H1 (cell line): ENCODE data around the gene MDK. TPM values are rescaled to one million over a fixed set of nuclear protein-coding genes. Genes with fewer than 3 reads are reported as not detected.

Source experiments
- CTCF ChIA-PET: fragments of 300-600 bp; sonication (Branson Sonifier 250); formaldehyde crosslinking; loops from one replicate; lab custom pipeline; 2021; ENCODE audit not compliant: partially characterized antibody; lab: Charles Lee
- POLR2A ChIA-PET: fragments of 300-600 bp; sonication (Branson Sonifier 250); formaldehyde crosslinking; loops from one replicate; lab custom pipeline; 2021; ENCODE audit warnings: inconsistent platforms; ENCODE audit not compliant: partially characterized antibody; lab: Charles Lee
- DNase-seq, 2 experiments: peaks; one replicate each; pipeline versions ENCODE4 v3.0.0 to v3.0.0-alpha.2; 2010 to 2022; ENCODE audit warnings: low spot score in 2 of 2, low read depth in 1 of 2, mixed read lengths in 1 of 2
- FAIRE-seq: peaks from 2 replicates; lab custom pipeline; 2011; peaks lifted over from hg19 to GRCh38; lab: Jason Lieb, UNC
- H2AFZ ChIP-seq: 2 replicates; pipeline ENCODE4 v1.8.1; 2012; ENCODE audit warnings: low read length, inconsistent platforms
- H2AK5ac ChIP-seq: 2 replicates; pipeline ENCODE4 v1.6.1; 2013; ENCODE audit warnings: low read depth, low read length
- H2BK120ac ChIP-seq: replicated peaks from 2 replicates; pipeline ENCODE3; 2013; ENCODE audit warnings: low read depth, low read length, inconsistent platforms
- H2BK12ac ChIP-seq: 2 replicates; pipeline ENCODE4 v1.6.1; 2013; ENCODE audit warnings: low read depth, low read length
- H2BK15ac ChIP-seq: 2 replicates; pipeline ENCODE4 v1.6.1; 2013; ENCODE audit warnings: low read length
- H2BK20ac ChIP-seq: 2 replicates; pipeline ENCODE4 v1.6.1; 2013; ENCODE audit warnings: low read length
- H2BK5ac ChIP-seq: 2 replicates; pipeline ENCODE4 v1.6.1; 2013; ENCODE audit warnings: low read depth, low read length
- H3K14ac ChIP-seq: 2 replicates; pipeline ENCODE4 v1.6.1; 2013; ENCODE audit warnings: inconsistent platforms; ENCODE audit not compliant: insufficient read length
- H3K18ac ChIP-seq: 2 replicates; pipeline ENCODE4 v1.6.1; 2013; ENCODE audit warnings: low read length; ENCODE audit errors: extremely low read depth
- H3K23ac ChIP-seq: 2 replicates; pipeline ENCODE4 v1.6.1; 2013; ENCODE audit warnings: inconsistent platforms; ENCODE audit not compliant: insufficient read length
- H3K23me2 ChIP-seq: 2 replicates; pipeline ENCODE4 v1.6.1; 2013; ENCODE audit warnings: low read depth, low read length
- H3K27ac ChIP-seq: 2 replicates; pipeline ENCODE4 v1.6.1; 2011; ENCODE audit warnings: low read depth, low read length, inconsistent platforms
- H3K27me3 ChIP-seq, 4 experiments: replicated peaks in 1 of 4; 1 replicate in 1 of 4; 2 replicates in 3 of 4; pipeline versions ENCODE4 v1.6.1 to v1.8.1; 2011 to 2013; ENCODE audit warnings: low read length in 3 of 4, mild to moderate bottlenecking in 3 of 4, inconsistent platforms in 2 of 4, mixed read lengths in 2 of 4, moderate library complexity in 1 of 4; ENCODE audit not compliant: control insufficient read depth in 3 of 4, insufficient read depth in 3 of 4; ENCODE audit errors: extremely low read depth in 1 of 4
- H3K36me3 ChIP-seq, 4 experiments: 2 replicates each; pipeline versions ENCODE4 v1.6.1 to v1.8.1; 2011 to 2013; ENCODE audit warnings: mild to moderate bottlenecking in 4 of 4, low read length in 3 of 4, moderate library complexity in 2 of 4, control low read depth in 1 of 4, inconsistent platforms in 1 of 4; ENCODE audit not compliant: insufficient read depth in 4 of 4, control insufficient read depth in 2 of 4
- H3K4ac ChIP-seq: replicated peaks from 2 replicates; pipeline ENCODE3; 2013; ENCODE audit warnings: low read length, low read depth, mixed read lengths, inconsistent platforms; ENCODE audit not compliant: insufficient read length
- H3K4me1 ChIP-seq, 4 experiments: replicated peaks in 1 of 4; 1 replicate in 1 of 4; 2 replicates in 3 of 4; pipeline versions ENCODE4 v1.6.1 to v1.8.1; 2011 to 2013; ENCODE audit warnings: low read length in 3 of 4, inconsistent platforms in 2 of 4, mixed read lengths in 1 of 4; ENCODE audit not compliant: insufficient read depth in 4 of 4, control insufficient read depth in 3 of 4
- H3K4me2 ChIP-seq, 2 experiments: 2 replicates each; pipeline versions ENCODE4 v1.6.1 to v1.8.1; 2011 to 2013; ENCODE audit warnings: low read depth in 2 of 2, low read length in 2 of 2, control low read depth in 1 of 2, inconsistent platforms in 1 of 2, mild to moderate bottlenecking in 1 of 2; ENCODE audit not compliant: insufficient read depth in 1 of 2
- H3K4me3 ChIP-seq, 4 experiments: fragments of 200-600, 300-600 bp in 1 of 4; sonication (generic), shearing (Covaris generic), sonication (Bioruptor Twin) in 1 of 4; 2 replicates each; pipeline versions ENCODE4 v1.5.1 to v1.8.1; 2011 to 2016; ENCODE audit warnings: low read length in 4 of 4, low read depth in 3 of 4, control low read depth in 2 of 4, inconsistent platforms in 2 of 4, mild to moderate bottlenecking in 2 of 4, mixed read lengths in 1 of 4, moderate library complexity in 1 of 4; ENCODE audit not compliant: insufficient read depth in 2 of 4; ENCODE audit errors: extremely low read depth in 1 of 4
- H3K56ac ChIP-seq: replicated peaks from 2 replicates; pipeline ENCODE3; 2013; ENCODE audit warnings: low read depth, mild to moderate bottlenecking, mixed read lengths, low read length, inconsistent platforms; ENCODE audit not compliant: insufficient read length
- H3K79me1 ChIP-seq: 2 replicates; pipeline ENCODE4 v1.6.1; 2013; ENCODE audit warnings: low read depth, low read length, control low read depth
- H3K79me2 ChIP-seq, 2 experiments: 2 replicates each; pipeline versions ENCODE4 v1.6.1 to v1.8.1; 2012 to 2013; ENCODE audit warnings: low read length in 2 of 2, mild to moderate bottlenecking in 2 of 2, inconsistent platforms in 1 of 2; ENCODE audit not compliant: insufficient read depth in 2 of 2, control insufficient read depth in 1 of 2
- H3K9ac ChIP-seq, 4 experiments: replicated peaks in 1 of 4; 1 replicate in 1 of 4; 2 replicates in 3 of 4; pipeline versions ENCODE4 v1.6.1 to v1.8.1; 2011 to 2013; ENCODE audit warnings: low read depth in 3 of 4, low read length in 3 of 4, control low read depth in 2 of 4, mild to moderate bottlenecking in 2 of 4, moderate library complexity in 2 of 4, inconsistent platforms in 1 of 4; ENCODE audit errors: extremely low read depth in 1 of 4
- H3K9me3 ChIP-seq, 2 experiments: 2 replicates each; pipeline versions ENCODE4 v1.6.1 to v1.8.1; 2012 to 2013; ENCODE audit warnings: mild to moderate bottlenecking in 2 of 2, moderate library complexity in 2 of 2, control low read depth in 1 of 2, inconsistent platforms in 1 of 2, low read depth in 1 of 2, low read length in 1 of 2, mixed read lengths in 1 of 2; ENCODE audit not compliant: insufficient read depth in 2 of 2
- H4K20me1 ChIP-seq, 2 experiments: replicated peaks in 1 of 2; 2 replicates each; pipeline versions ENCODE3 to v1.8.1; 2011 to 2013; ENCODE audit warnings: inconsistent platforms in 2 of 2, low read length in 2 of 2, mild to moderate bottlenecking in 1 of 2; ENCODE audit not compliant: insufficient read depth in 2 of 2, control insufficient read depth in 1 of 2
- H4K5ac ChIP-seq: 2 replicates; pipeline ENCODE4 v1.6.1; 2013; ENCODE audit warnings: low read length, low read depth, mixed read lengths, inconsistent platforms; ENCODE audit not compliant: insufficient read length
- H4K8ac ChIP-seq: 2 replicates; pipeline ENCODE4 v1.8.0; 2013; ENCODE audit warnings: mild to moderate bottlenecking, moderate library complexity, low read length, inconsistent platforms; ENCODE audit not compliant: insufficient read depth; ENCODE audit errors: extremely low read depth
- H4K91ac ChIP-seq: replicated peaks from 2 replicates; pipeline ENCODE3; 2013; ENCODE audit warnings: low read length, mixed read lengths, inconsistent platforms; ENCODE audit not compliant: insufficient read length
- BACH1 ChIP-seq: IDR thresholded peaks from 2 replicates; pipeline ENCODE4 v1.6.1; 2012; ENCODE audit warnings: low read length, improper control_type of control experiment
- CHD1 ChIP-seq: IDR thresholded peaks from 2 replicates; pipeline ENCODE4 v1.6.1; 2012; ENCODE audit warnings: low read depth, low read length, improper control_type of control experiment
- FOSL1 ChIP-seq: IDR thresholded peaks from 2 replicates; pipeline ENCODE4 v1.6.1; 2011; ENCODE audit warnings: mild to moderate bottlenecking, low read depth, low read length, moderate library complexity; ENCODE audit not compliant: insufficient read depth
- HDAC6 ChIP-seq: IDR thresholded peaks from one replicate; pipeline ENCODE4 v1.7.1; 2012; ENCODE audit warnings: low read depth, mild to moderate bottlenecking, inconsistent platforms, low read length, moderate library complexity
- JUN ChIP-seq: IDR thresholded peaks from 2 replicates; pipeline ENCODE4 v1.6.1; 2011; ENCODE audit warnings: low read depth, mild to moderate bottlenecking, improper control_type of control experiment, low read length
- RXRA ChIP-seq: IDR thresholded peaks from 2 replicates; pipeline ENCODE4 v1.6.1; 2011; ENCODE audit warnings: low read depth, mild to moderate bottlenecking, low read length, moderate library complexity; ENCODE audit not compliant: insufficient read depth
- SIN3A ChIP-seq, 2 experiments: IDR thresholded peaks in 1 of 2; conservative IDR thresholded peaks in 1 of 2; 2 replicates each; pipeline ENCODE4 v1.6.1; 2011 to 2012; ENCODE audit warnings: low read length in 2 of 2, improper control_type of control experiment in 1 of 2, low read depth in 1 of 2, mild to moderate bottlenecking in 1 of 2
- SIRT6 ChIP-seq: IDR thresholded peaks from one replicate; pipeline ENCODE4 v1.7.1; 2012; ENCODE audit warnings: low read length, inconsistent platforms
- TBP ChIP-seq: IDR thresholded peaks from 2 replicates; pipeline ENCODE4 v1.6.1; 2011; ENCODE audit warnings: low read depth, low read length, improper control_type of control experiment
- YY1 ChIP-seq: IDR thresholded peaks from 2 replicates; pipeline ENCODE4 v1.6.1; 2011; ENCODE audit warnings: low read depth, mild to moderate bottlenecking, low read length
- WGBS, 2 experiments: shearing (Covaris generic) in 1 of 2; methylation state at CpG; one replicate each; pipeline versions ENCODE4 v1.1.6 to v1.1.7; 2013 to 2015; ENCODE audit warnings: low lambda C conversion rate in 2 of 2, mixed read lengths in 2 of 2, inconsistent platforms in 1 of 2, low coverage in 1 of 2, missing lambda C conversion rate in 1 of 2; ENCODE audit not compliant: insufficient replicate concordance in 2 of 2, insufficient coverage in 1 of 2, insufficient read length in 1 of 2; ENCODE audit errors: extremely low coverage in 1 of 2, missing lambda C conversion rate in 1 of 2; 5-methylcytosine and 5-hydroxymethylcytosine counted together
- polyA plus RNA-seq, 7 experiments: library from polyadenylated mRNA; depleted of rRNA in 3 of 7; stranded (reverse) in 5 of 7; unstranded in 2 of 7; fragments of >200 nt in 5 of 7; fragments of 200-250 nt in 2 of 7; gene quantifications; 1 replicate in 5 of 7; 2 replicates in 1 of 7; 4 replicates in 1 of 7; pipeline versions ENCODE4 v1.2.1 to v1.2.3, GENCODE V29; 2011 to 2013; ENCODE audit warnings: missing spikeins in 2 of 7, mixed read lengths in 2 of 7
- total RNA-seq: library from RNA; stranded (reverse); fragmentation: NEBNext Ultra II Directional; extraction: Animal tissue kit (Norgen Biotek cat#: 25700); gene quantifications from 2 replicates; pipeline ENCODE4 v1.2.1, GENCODE V29; 2021
- TF ChIP-seq, protein P1 (sequence below): IDR thresholded peaks from 2 replicates; pipeline ENCODE4 v1.6.1; 2012; ENCODE audit warnings: inconsistent platforms

MDK gene
- total and polyA plus RNA-seq, 2 of the 8 experiments (the other 6 are each of a cell fraction or from before 2014, with no cell fraction given) = 309 to 606 TPM

DNA sequence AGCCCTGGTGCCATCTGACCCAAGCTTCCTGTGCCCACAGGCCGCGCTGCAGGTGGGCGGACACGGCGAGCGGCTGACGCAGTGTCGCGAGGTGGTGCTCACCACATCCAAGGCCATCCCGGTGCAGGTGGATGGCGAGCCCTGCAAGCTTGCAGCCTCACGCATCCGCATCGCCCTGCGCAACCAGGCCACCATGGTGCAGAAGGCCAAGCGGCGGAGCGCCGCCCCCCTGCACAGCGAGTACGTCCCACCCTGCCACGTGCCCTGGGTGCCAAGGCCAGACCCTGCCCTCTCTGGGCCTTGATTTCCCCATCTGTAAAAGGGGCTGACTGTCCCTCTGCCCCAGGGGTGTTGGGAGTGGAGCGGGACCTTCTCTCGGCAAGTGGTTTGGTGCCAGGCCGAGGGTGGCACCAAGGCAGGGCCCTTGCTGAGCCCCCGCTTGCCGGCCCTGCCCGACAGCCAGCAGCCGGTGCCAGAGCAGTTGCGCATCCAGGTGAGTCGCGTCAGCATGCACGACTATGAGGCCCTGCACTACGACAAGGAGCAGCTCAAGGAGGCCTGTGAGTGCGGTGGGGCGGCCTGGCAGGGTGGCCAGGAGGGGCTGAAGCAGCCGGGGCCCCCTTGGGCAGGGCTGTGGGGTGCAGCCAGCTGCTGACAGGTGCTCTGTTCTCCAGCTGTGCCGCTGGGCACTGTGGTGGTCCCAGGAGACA lies 5.9 kb upstream of the MDK start:
- 96% methylated on average over 29 of the region's 38 CpGs; no CpG with 5 or more reads in 1 of the 2 experiments for WGBS, 2 experiments
- Histone ChIP-seq H3K9me3 (no peaks in the 10 kb centered on the region), H4K5ac (no peak overlapping the region), H3K4ac (no peak overlapping the region), H4K91ac (no peak overlapping the region), H3K56ac (no peak overlapping the region), H3K4me3 (no peak overlapping the region), H3K79me1 (no peaks in the 10 kb centered on the region), H3K18ac (no peak overlapping the region), H2AFZ (no peak overlapping the region), H4K20me1 (peaks cover 12 to 16% of the 10 kb centered on the region in 2 experiments), H2BK20ac (no peak overlapping the region), H4K8ac (no peak overlapping the region), H2BK15ac (no peak overlapping the region), H3K36me3 (peaks cover 7 to 37% (median 22%) of the 10 kb centered on the region in 4 experiments; a peak in 4 of 8 replicates), H3K27ac (no peak overlapping the region), H3K14ac (no peak overlapping the region), H3K9ac (no peak overlapping the region), H3K4me1 (peaks cover 0 to 10% (median 8%) of the 10 kb centered on the region in 4 experiments; a peak in 6 of 7 replicates), H2BK120ac (no peak overlapping the region), H2AK5ac (no peak overlapping the region), H3K23me2 (peaks cover 2% of the 10 kb centered on the region; the same call in 1 of the 2 replicates), H3K27me3 (no peaks in the 10 kb centered on the region), H3K4me2 (no peak overlapping the region), H2BK12ac (no peak overlapping the region), H3K79me2 (no peaks in the 10 kb centered on the region), H3K23ac (no peak overlapping the region), H2BK5ac (no peak overlapping the region)
- ChIA-PET POLR2A (interaction anchor here (1.0 to 1.2 kb wide), 3 partner anchors 8 to 13 kb away, joined by 3 to 4 read pairs (median 3); no protein-coding TSS in a partner anchor), CTCF (interaction anchor here (1.3 to 44.5 kb wide), 3 partner anchors 8 to 33 kb away, joined by 3 to 1004 read pairs (median 58); partner anchors contain the start of gene DGKZ)
- TF ChIP-seq SIRT6 = no peak
- TF ChIP-seq TBP = no peak
- TF ChIP-seq, protein P1, sequence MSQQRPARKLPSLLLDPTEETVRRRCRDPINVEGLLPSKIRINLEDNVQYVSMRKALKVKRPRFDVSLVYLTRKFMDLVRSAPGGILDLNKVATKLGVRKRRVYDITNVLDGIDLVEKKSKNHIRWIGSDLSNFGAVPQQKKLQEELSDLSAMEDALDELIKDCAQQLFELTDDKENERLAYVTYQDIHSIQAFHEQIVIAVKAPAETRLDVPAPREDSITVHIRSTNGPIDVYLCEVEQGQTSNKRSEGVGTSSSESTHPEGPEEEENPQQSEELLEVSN = no peak
- no peak for TF ChIP-seq YY1
- TF ChIP-seq SIN3A (conservative IDR thresholded peaks at IDR 0.05 in 1 of 2, IDR thresholded peaks at IDR 0.05 in 1 of 2; ENCODE audit: low read depth in 1 of 2, low read length in 2 of 2) = no peak
- no peak for TF ChIP-seq RXRA
- TF ChIP-seq CHD1 = no peak
- no peak for TF ChIP-seq FOSL1
- TF ChIP-seq JUN = no peak
- TF ChIP-seq BACH1 = no peak
- no peak for TF ChIP-seq HDAC6
- no peak for DNase-seq
- no peak for FAIRE-seq
